HG03460 (cell line): ENCODE results near the gene ETF1.
A peak's percentile ranks its signal among the peaks of the same experiment; 100 is the strongest.

Experiments
- ATAC-seq: cut with Tn5 transposase; IDR thresholded peaks from one replicate; pipeline ENCODE4 v1.9.1; 2021; ENCODE audit not compliant: unreplicated experiment

Gene ETF1

DNA sequence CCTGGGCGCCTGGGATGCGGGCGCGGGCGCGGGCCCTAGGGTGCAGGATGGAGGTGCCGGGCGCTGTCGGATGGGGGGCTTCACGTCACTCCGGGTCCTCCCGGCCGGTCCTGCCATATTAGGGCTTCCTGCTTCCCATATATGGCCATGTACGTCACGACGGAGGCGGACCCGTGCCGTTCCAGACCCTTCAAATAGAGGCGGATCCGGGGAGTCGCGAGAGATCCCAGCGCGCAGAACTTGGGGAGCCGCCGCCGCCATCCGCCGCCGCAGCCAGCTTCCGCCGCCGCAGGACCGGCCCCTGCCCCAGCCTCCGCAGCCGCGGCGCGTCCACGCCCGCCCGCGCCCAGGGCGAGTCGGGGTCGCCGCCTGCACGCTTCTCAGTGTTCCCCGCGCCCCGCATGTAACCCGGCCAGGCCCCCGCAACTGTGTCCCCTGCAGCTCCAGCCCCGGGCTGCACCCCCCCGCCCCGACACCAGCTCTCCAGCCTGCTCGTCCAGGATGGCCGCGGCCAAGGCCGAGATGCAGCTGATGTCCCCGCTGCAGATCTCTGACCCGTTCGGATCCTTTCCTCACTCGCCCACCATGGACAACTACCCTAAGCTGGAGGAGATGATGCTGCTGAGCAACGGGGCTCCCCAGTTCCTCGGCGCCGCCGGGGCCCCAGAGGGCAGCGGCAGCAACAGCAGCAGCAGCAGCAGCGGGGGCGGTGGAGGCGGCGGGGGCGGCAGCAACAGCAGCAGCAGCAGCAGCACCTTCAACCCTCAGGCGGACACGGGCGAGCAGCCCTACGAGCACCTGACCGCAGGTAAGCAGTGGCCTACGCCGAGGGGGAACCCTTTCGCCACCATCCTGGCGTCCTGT, 77.5 kb downstream of the ETF1 start, which contains the start of gene EGR1:
EGR1 (plus strand) TSS at position 219 of the 864 bp plus-strand sequence; CDS start at position 502, 283 bp downstream.
- ATAC-seq = peak; percentile 58

DNA sequence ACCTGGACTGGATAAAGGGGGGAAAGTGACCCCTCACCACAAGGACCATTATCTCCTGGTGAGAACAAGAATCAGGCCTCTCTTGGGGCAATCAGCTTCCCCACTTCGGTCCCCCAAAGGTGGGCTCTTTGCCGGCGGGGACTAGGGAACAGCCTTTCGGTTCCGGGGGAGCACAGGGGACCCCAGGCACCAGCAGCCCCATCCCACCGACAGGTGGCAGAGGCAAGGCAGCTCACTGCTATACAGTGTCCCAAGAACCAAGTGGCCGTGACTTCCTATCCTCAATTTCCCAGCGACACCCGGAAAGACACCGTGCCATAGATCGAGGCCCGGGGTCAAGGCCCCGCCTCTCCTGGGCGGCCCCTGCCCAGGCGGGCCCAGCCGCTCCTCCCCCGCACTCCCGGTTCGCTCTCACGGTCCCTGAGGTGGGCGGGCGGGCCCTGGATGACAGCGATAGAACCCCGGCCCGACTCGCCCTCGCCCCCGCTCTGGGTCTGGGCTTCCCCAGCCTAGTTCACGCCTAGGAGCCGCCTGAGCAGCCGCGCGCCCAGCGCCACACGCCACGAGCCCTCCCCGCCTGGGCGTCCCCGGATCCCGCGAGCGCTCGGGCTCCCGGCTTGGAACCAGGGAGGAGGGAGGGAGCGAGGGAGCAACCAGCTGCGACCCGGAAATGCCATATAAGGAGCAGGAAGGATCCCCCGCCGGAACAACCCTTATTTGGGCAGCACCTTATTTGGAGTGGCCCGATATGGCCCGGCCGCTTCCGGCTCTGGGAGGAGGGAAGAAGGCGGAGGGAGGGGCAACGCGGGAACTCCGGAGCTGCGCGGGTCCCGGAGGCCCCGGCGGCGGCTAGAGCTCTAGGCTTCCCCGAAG, 78.4 kb downstream of the ETF1 start:
- peak; percentile 73 for ATAC-seq

DNA sequence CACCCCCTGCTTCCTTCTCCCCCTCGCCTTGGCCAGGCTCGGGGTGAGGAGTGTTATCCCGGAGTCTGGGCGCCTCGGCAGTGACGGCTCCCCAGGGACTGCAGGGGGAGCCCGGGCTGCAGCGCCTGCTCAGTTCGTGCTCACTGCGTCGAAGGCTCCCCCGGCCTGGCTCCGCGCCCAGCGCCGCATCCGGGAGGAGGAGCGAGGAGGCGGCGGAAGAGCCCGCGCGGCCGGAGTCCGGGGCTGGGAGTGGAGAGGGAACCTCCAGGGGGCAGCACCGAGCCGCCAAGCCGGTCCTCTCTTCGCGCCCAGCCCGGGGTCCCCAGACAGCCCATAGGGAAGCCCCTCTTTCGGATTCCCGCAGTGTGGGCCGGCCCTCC, 79.0 kb downstream of the ETF1 start:
- peak; percentile 40 for ATAC-seq

DNA sequence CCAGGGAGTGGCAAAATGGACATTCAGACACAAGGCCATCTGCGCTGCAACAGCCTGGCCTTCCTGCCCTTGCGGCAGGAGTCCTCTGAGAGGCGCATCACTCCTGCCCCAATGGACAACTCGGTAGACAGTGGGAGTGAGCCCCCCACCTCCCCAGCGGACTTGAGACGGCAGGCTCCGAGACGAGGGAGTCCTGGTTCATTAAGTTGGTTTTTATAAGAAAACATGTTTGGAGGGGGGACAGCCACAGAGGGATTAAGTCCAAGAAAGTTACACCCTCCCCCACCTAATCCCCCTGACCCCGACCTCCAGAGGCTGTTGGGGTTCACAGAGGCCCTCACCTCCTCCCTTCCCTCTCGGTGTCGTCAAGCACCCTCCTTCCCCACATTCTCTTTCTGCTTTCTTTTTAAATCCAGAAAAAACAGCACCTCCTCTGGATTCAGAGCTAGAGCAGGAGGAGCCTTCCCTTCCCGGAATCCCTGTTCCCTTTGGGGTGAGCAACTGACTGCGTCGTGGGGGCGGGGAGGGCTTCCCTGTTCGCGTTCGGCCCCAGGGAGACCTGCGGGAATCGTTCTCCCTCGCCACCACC, 79.5 kb downstream of the ETF1 start:
- no peak for ATAC-seq

DNA sequence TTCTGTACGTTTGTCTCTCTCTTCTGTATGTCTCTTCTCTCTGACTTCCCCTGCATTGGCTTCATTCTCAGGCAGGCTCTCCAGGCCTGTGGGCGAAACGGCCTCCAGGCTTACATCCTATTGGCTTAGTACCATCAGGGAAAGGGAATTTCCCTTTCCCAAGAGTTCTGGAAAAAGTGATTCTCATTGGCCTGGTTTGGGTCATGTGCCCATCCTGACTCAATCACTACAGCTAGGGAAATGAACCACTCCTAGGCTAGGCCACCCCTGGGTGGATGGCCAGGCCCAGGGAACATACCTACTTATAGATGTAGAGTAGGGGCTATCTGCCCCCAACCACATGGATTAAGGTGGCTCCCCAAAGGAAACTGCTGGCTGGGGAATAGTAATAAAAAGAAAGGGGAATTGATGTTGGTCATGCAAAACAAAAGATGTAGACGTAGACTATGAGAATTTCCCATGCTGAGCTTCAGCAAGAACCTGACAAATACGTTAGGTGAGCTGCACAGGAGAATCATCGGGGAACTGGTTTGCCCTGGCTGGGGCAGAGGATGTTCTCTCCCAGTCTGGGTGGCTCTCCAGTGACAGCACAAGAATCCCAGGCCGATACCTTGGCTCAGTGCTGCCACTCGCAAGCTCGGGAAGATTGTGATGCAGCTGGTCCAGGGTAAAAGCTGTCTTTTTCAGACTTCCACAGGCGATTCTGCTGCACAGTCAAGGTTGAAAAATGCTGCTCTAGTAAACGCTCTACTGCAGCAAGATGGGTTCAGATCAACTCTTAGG, 81.5 kb downstream of the ETF1 start:
- ATAC-seq = no peak

DNA sequence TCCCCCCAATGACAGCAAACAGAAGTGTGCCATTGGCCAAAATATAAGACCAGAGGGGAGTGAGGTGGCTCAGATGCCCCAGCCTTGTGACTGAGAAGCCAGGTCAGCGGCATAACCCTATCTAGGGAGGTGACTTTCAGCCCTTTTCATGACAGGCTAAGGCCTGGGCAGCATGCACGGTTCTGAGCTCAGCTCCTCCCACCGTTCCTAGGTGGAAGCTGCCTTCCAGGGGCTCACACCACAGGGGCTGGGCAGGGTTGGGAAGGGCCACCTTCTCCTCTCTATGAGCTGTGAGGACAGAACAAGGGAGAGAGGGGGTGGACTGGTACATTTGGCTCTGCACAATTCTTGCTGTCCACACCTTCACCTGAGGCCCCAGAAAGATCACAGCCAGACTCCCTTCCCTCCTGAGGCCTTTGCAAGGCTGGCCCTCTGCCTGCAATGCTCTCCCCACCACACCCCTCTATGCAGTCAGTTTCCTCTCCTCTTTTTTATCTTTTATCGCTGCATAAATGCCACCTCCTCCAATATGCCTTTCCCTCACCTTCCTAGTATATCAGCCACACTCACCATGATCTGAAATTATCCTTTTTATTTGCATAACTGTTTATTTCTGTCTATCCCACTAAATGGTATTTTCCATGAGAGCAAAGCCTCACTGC, 82.9 kb downstream of the ETF1 start:
- no peak for ATAC-seq

DNA sequence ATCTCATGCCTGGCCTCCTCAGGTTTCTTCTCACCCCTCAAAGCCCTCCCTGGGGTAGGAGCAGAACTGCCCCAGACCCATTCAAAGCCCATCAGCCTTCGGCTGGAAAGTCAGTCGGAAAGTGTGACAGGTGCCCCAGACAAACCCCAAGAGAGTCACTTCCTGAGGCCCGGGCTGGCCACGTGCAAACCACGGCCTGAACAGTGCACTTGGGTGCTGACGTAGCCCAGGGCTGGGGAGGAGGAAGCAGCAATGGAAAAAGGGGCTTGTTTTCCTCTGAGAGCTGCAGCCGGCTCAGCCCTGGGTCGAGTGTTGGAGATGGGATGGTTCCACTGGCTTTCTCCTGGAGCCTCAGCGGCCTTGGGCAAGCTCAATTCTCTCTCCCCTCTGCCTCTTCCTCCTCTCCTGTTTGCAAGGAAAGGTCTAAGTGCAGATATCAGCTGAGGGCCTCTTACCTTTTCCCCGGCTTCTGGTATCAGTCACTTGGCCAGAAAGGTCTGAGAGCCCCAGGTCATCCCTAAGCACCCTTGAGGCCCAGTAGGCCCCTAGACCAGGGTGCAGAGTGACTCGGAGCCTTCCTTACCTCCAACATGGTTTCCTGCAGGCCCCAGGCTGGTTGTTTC, 83.6 kb downstream of the ETF1 start:
- no peak for ATAC-seq

DNA sequence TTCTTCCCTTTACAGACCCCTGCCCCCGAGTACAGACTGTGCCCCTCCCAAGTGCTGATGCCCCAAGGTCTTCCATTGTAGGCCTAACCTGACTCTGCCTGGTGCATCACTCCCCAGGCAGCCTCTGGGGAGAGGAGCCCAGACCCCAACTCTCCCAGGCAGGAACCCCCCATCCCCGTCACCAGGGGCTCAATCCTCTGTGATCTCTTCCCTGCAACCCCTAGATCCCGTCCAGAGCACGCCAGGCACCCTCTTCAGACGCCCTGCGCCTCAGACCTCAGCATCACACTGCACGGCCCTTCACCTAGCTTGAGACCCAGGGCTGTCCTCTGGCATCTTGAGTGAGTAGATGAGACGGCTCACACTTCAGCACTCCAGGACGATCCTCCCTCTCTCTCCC, 84.2 kb downstream of the ETF1 start:
- no peak for ATAC-seq

DNA sequence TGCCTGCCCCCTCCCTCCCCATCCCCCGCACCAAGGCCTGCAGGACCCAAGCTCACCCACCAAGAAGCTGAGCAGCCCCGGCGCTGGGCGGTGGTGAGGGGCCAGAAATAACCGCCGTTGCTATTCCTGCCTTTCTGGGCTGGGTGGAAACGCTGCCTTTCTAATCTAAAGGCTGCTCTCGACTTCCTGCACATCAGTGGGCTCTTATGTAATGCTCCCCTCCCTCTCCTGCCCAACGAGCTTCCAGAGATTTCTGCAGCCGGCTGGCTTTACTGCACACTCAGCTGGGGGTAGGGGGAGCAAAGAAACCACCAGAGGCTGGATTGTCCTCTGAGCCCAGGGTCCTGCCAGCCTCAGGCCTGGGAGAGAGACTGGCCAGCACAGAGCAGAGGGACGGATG, 84.7 kb downstream of the ETF1 start:
- ATAC-seq = no peak

DNA sequence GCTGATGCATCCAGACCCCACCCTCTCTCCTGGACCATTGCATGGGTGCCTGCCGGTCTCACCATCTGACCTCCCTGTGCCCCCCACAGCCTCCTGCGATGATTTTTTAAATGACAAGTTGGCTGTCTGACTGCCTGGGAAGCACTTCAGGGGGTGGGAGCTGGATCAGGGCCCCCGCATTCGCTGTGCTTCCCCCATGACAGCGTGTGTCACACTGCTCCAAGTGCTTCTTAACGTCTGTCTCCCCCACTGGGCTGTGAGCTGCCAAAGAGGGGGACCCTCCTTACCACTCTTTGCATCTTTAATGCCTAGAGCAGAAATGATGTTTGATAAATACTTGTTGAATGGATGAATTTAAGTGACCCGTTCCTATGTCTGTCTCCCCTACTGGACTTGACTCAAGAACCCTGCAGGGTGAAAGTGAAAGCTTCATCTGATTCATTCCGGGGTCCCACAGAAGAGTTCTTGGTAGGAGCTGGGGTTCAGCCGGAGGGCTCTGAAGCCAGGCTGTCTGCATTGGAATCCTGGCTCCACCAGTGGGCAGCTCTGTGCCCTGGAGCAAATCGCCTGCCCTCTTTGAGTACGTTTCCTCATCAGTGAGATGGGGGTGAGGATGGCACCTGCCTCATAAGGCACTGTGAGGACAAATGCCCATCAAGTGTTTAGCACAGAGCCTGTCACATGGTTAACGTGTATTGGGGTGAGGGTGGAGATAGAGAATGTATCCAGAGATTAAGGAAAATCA, 85.3 kb downstream of the ETF1 start:
- no peak for ATAC-seq
